GM18909 (cell line): ENCODE results near the gene ZBTB42.
"Not testable (repeated sequence)": the region's sequence is repeated elsewhere in the genome, so short reads cannot be mapped to it uniquely, and the experiment has no call there.

Experiments used
- ATAC-seq: cut with Tn5 transposase; IDR thresholded peaks from one replicate; pipeline ENCODE4 v1.9.1; 2021; ENCODE audit warnings: mild to moderate bottlenecking; ENCODE audit not compliant: unreplicated experiment, poor library complexity

The ZBTB42 gene

DNA sequence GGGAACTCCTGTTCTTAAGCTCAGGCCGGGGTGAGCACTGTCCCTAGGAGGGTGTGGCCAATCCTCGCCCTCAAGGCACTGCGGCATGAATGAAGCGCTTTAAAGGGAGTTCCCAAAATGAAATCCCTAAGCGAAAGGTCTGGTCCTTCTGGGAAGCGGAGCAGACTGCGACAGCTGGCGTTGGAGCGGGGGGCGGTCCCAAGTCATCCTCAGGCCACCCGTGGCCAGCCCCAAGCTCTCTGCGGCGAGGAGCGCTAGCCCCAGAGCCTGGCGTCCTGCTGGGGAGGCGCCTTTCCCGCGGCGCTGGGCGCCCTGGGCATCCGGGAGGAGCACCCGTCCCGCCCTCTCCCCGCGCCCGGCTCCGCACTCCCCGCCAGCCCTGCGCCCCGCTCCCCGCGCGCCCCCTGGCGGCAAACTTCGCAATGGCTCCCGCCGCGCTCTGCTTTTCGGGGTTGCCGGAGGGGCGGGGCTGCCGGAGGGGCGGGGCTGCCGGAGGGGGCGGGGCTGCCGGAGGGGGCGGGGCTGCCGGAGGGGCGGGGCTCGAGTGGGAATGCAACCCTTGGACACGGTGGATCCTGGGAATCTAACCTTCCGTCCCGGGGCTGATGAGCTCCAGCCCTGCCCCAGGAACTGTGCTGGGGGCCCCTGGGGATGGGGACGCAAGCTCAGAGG, 25.4 kb downstream of the ZBTB42 start:
- ATAC-seq, result peak; percentile 78

- ATAC-seq, result no peak
Measured at GRCh38 chr14:104826861-104827176, 25.9 kb downstream of the ZBTB42 start.

DNA sequence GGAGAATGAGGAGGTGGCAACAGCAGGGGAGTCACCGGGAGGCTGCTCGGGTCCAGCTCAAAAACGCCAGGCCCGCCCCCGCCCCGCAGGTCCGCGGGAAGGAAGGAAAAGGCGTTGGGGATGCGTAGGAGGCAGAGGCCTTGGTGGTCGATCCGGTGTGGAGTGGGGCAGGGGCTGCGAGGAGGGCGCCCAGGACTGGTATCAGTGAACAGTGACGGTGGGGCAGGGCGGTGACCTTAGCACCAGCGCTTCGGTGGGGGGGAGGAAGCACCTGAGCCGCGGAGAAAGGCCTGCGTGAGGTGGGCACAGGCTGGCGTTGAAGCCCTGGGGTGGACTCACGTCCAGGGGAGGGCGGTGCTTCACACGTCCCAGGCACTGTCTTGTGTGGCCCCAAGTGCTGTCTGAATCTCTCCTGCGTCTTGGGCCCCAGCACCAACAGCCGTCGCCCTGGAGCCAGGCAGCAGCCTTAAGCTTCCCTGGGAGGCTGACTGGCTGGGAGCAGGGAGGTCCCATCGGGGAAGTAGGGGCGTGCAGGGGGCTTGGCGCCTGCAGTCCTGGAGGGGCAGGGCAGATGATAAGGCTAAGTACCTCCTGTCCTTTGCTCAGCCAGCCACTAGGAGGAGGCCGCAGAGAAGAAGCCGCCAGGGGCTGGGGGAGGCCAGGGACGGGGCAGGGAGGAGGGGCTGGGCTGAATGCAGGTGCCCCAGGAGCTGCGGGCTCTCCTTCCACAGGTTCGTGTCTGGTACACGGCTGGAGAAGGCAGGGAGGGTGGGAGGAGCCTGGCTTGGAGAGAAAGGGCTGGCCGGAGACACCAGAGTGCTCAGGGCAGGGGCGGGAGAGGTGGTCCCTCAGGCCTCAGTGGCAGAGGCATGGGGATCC, 26.5 kb downstream of the ZBTB42 start:
- ATAC-seq, result no peak

- no peak for ATAC-seq
Measured at GRCh38 chr14:104830781-104831180, 29.9 kb downstream of the ZBTB42 start.

GRCh38 chr14:104836171-104836935, 35.5 kb downstream of the ZBTB42 start:
- not testable (repeated sequence) for ATAC-seq

- ATAC-seq, result no peak
Measured at GRCh38 chr14:104841730-104842129, 40.8 kb downstream of the ZBTB42 start.

DNA sequence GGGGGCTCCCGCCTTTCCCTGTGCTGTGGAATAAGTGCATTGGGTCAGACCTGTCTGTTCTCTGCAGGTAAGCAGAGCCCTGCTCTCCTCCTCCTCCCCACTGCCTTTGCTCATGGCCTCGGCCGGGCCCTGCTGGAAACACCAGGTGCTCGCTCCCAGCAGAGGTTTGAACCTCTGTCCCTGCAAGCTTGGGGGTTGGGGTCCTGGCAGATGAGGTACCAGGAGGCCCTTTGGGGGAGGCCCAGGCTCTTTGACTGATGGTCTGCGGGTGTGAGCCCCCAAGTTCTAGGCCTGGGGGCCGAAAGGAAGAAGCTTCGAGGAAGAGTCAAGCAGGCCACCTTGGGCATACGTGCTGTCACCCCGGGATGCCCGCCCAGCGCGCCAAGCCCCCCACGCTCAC, 42.1 kb downstream of the ZBTB42 start:
- no peak for ATAC-seq

DNA sequence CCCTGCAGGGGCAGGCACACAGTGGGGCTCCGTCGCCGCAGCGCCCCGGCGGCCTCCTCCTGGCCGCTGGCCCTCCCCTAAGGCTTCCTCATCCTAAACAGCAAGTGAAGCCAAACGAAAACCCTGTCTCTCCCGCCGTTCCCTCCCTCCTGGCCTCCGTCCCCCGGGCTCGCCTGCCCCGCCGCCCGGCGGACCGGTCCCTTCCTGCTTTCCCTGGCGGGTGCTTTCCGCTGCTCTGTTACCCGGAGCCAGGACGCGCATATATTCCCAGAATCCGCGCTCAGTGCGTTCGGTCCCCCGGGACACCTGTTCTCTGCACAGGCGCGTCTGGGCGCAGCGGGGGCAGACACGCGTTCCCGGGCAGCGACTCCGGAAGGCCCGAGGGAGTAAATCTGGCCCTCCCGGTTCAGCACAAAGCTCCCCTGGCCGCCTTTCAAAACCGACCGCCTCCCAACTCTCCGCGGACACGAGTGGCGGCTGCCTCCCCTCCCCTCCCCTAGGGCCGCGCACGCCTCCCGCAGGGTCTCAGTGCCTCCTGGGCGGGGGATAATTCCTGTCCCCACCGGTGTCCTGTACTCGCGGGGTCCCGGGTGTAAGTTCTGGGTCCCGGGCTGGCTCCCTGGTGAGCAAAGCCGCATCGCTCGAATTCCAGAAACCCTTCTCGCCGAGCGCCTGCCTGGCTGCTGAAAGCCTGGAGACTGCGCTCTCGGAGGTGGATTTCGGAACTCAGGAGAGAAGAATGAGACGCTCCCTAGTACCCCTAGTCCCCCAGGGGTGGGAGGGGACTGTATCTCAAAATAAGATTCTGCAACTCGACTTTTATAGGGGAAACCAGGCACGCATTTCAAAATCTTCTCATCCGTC, 42.8 kb downstream of the ZBTB42 start:
- ATAC-seq, result no peak

DNA sequence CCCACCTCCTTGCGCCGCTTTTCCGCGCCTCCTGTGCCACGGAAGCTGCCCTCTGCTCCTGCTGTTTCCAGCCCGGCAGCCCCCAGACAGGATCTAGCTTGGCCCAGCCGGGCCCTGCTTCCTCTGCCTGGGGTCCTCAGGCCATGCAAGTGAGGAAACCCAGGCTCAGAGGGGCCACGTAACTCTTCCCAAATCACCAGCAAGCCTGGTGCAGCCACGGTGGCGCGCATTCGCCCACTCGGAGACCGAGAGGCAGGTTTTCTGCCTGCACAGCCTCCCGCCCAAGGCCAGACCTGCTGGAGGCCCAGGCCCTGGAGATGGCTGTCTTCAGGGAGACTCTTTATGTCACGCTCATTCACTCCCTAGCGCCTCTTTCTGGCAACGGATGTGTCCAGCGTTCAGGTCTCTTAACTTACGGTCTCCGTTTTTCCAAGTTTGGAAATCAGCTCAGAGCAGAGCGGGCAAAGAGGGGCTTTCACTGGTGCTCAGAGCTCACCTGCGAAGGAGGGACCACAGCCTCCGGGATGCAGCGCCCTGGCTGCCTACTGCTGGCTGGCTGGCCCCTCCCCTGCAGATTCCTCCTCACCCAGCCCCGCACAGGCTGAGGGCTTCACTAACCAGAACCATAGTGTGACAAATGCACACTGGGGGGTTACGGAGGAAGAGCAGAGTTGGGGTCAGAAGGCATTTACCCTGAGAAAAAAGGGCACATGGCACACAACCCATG, 43.6 kb downstream of the ZBTB42 start:
- no peak for ATAC-seq

- ATAC-seq, result no peak
Measured at GRCh38 chr14:104845033-104845666, 44.2 kb downstream of the ZBTB42 start.

GRCh38 chr14:104845834-104846441, 45.0 kb downstream of the ZBTB42 start:
- no peak for ATAC-seq

DNA sequence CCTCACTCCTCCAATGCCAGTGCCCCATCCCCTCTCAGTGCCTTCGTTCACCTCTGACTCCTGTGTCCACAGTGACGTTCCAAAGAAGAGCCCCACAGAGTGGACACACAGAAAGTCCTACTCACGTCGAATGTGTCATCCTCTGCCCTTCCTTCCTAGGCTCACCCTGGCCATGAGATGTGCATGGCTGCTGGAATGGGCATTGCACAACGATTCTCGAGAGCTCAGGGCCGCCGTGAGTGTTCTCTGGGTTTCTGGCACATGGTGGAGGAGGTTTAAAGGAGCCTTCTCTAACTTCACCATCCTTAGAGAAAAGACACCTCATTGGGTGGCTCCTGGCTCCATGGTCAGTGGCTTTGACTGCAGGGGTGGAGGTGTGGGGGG, 51.4 kb downstream of the ZBTB42 start:
- no peak for ATAC-seq
